GM18505 (cell line): ENCODE measurements around the gene PF4V1.
"Not testable (repeated sequence)": the region's sequence is repeated elsewhere in the genome, so short reads cannot be mapped to it uniquely, and the experiment has no call there.

ENCODE experiments used
- ATAC-seq: cut with Tn5 transposase; IDR thresholded peaks from one replicate; pipeline ENCODE4 v1.9.1; 2021; ENCODE audit not compliant: unreplicated experiment
- POLR2A ChIP-seq: IDR thresholded peaks from 4 replicates; pipeline ENCODE4 v1.6.1; 2011; ENCODE audit warnings: borderline replicate concordance; ENCODE audit not compliant: insufficient read depth, insufficient read length; ENCODE audit errors: extremely low read depth

Gene PF4V1

DNA sequence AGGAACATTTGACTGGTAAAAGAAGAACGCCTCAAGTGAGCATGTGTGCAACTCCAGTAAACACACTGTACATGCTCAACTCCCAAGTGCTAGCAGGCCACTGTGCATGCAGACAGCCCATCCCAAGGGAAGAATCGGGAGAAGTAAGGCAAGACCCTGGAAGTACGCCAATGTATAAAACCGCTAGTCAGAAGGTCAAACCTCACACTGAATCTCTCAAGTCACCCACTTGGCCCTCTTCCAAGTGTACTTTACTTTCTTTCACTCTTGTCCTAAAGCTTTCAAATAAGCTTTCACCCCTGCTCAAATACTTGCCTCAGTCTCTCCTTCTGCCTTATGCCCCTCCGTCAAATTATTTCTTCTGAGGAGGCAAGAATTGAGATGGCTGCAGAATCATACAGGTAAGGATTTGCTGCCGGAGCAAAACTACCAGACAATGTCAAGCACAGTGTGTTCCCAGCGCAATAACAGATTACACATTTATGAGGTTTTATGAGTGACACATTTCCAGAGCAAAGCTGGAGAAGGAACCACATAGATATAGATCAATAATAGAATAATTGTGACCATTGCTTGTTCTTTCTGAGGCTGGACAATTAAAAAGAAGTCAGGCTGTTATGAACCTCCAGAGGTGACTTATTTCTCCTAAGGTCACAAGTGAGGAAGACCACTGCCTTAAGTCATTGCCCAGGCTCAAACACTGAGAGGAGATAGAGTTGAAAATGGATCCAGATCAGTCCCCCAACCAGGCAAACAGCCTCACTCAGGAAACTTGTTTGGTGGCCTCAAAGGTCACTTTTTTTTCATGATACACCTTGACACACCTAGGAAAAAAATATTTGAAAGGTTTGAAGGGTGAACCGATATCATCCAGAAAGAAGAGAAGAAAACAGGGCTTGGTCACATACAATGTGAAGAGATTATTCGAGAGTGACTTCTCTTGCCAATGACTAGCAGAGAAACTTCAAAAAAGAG lies 42.4 kb downstream of the PF4V1 start:
- no peak for ATAC-seq
- TF ChIP-seq POLR2A, result no peak

DNA sequence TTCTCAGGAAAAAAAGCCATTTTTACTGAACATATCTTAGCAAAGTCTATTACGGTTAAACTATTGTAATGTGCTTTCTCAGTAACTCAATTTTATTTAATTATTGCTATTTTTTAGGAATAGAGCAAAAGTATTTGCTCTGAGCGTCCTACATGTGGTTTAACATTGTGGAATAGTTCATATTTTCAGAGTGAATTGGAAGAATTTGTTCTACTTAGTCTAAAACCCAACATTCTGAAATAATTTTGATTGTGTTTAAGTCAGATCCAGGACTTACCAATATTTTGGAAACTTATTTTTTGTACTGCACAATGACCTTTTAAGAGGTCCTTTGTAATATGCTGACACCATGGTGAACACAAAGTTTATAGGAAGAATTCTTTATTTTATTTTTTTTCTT lies 43.3 kb downstream of the PF4V1 start:
- ATAC-seq, result no peak
- no peak for TF ChIP-seq POLR2A

DNA sequence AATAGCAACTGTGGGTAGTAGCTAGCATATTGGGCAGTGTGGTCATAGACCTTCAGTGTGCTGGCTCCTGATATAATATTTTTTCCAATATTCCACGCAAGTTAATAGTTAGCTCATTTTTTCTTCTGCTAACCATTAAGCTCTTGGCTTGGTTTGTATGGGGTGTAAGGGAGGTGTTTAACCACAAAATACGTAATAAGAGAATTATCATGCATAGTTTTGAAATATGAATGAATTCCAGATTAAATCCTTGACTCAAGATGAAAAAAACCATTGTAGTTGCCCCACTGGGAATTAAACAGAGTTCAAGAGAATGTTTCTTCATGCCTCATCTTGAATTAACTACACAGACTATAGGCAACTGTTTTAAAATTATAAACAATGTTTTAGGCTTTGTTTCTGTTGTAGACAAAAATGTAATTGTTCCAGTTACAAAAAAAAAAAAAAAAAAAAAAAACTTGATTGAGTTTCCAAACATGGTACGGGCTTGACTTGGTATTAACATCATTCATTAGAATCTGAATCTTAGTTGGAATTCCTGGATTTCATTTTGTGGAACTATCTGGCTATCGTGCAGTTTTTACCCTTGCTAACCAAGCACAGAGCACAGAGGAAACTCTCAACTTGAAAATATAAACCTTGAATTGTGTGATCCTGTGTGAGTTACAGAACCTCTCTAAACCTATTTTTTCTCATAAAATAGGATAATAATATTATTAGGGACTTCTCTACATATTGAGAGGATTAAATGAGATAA lies 44.5 kb downstream of the PF4V1 start:
- ATAC-seq, result no peak

GRCh38 chr4:73899338-73899737 lies 46.2 kb downstream of the PF4V1 start:
- not testable (repeated sequence) for ATAC-seq

More for the DNA sequence above, 44.5 kb downstream of the PF4V1 start:
- TF ChIP-seq POLR2A, result no peak

DNA sequence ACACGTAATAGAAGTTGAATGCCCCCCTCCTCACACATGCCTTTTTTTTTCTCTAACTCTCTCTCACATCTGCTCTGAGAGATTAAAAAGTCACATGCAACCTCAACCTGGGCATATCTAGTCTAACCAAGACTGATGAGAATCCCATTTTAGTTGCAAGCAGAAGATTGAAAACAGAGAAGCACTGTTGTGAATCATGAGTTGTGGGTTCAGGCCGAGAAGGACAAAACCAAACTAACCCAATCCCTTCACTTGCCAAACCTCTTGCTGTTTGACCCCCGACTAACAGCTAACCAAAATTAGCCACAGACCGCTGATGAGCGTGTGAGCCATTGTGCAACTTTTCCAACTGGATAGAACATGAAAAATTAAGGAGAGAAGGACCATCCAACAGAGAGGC lies 47.9 kb downstream of the PF4V1 start:
- no peak for ATAC-seq
- no peak for TF ChIP-seq POLR2A

DNA sequence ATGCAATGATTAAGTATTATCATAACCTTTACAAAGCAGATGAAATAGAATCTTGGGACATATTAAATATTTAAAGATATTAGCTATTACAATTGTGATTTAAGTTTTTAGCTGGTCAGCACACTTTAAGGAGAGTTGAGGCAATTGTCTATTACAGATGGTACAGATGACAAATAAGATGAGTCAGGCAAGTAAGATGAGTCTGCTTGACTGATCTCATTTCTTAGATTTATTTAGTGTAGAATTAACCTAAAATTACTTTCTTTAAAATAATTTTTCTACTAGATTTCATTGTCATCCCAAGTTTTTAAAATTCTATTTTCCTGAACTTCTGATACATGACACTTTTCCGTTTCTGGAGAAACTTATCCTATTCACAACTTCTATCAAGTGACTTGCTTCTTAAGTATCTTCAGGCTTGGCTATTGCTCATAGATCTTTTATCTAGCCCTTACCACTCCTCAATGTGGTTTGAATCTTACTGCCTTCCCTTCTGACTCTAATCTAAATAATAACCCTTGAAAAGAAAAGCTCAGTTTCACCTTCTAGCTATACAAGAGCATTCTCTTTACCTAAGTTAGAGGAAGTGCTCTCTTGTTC lies 49.0 kb downstream of the PF4V1 start:
- no peak for TF ChIP-seq POLR2A
- no peak for ATAC-seq

DNA sequence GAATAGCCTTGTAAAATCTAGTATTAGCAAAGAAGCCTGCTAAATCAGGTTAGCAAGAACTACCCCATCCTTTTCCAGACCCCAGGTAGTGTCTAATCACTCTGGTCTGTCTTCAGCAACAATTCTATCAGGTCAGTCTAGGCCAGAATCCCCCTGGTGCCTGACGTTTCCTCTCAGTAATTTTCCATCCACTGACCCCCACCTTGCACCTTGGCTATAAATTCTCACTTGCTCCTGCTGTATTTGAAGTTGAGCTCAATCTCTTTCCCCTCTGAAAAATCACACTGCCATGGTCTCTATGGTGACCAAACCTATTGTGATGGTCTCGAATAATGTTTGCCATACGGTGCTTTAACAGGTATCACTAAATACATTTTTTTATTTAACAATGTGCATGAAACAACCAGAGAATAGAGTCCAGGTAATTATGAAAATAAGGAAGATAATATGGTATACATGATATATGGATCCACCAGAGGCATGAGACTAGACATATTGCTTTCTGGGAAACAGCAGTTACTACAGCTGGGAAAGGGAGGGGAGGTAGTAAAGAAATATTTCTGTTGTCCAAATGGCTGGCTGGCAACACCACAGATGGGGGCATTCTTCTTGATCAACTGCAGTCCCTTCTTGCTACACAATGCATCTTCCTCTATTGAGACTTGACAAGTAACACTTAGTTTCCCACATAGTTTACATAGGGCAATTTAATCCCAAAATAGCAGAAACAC lies 49.9 kb downstream of the PF4V1 start:
- TF ChIP-seq POLR2A, result no peak
- ATAC-seq, result no peak
